Vagina (tissue), 2 donors: ENCODE results near the gene SORCS2.

ENCODE experiments used
- CTCF ChIP-seq, 3 experiments: fragments of 450-650 bp in 2 of 3; fragments of 200-600 bp in 1 of 3; sonication (generic) in 1 of 3; IDR thresholded peaks; one replicate each; pipeline ENCODE4 v1.5.1; 2017 to 2019; ENCODE audit warnings: antibody characterized with exemption in 3 of 3, mild to moderate bottlenecking in 2 of 3, moderate library complexity in 2 of 3
- POLR2A ChIP-seq, 2 donors: fragments of 450-650 bp; IDR thresholded peaks; one replicate each; pipeline ENCODE4 v1.6.1; 2017; ENCODE audit warnings: antibody characterized with exemption in 2 of 2, mild to moderate bottlenecking in 2 of 2, moderate library complexity in 2 of 2
- POLR2AphosphoS5 ChIP-seq, 2 donors: sonication (generic); formaldehyde crosslinking; IDR thresholded peaks; one replicate each; pipeline ENCODE4 v1.9.0; 2017; ENCODE audit warnings: antibody characterized with exemption in 2 of 2, mild to moderate bottlenecking in 2 of 2, low read depth in 1 of 2; ENCODE audit not compliant: insufficient read depth in 1 of 2

GRCh38 chr4:7223541-7223940 lies 31.2 kb downstream of the SORCS2 start:
- TF ChIP-seq CTCF (IDR thresholded peaks at IDR 0.05) (no peak), POLR2AphosphoS5 (IDR thresholded peaks at IDR 0.05; ENCODE audit: insufficient read depth in 1 of 2, low read depth in 1 of 2) (no peak), POLR2A (IDR thresholded peaks at IDR 0.05) (no peak)
